ENCODE measurements around the gene MTMR11.
"Not testable (repeated sequence)": the region's sequence is repeated elsewhere in the genome, so short reads cannot be mapped to it uniquely, and the experiment has no call there.

Gene MTMR11

GRCh38 chr1:149936170-149936991 lies at the start of gene MTMR11:
MTMR11 (minus strand) TSS chr1:149936879; CDS start chr1:149936647, 232 bp downstream.
- Mint-ChIP-seq H3K9me3 (no peaks in the 10 kb centered on the region), H3K4me1 (ENCODE audit: low read depth) (peaks cover 26% of the 10 kb centered on the region), H3K4me3 (peak within 1 kb of the TSS; percentile 46), H3K36me3 (ENCODE audit: low read depth) (no peaks in the 10 kb centered on the region), H3K27ac (peak within 1 kb of the TSS; percentile 63), H3K27me3 (ENCODE audit: low read depth) (no peaks in the 10 kb centered on the region)
- DNase-seq (ENCODE audit: low spot score): no peak

GRCh38 chr1:149979972-149980540 lies 43.4 kb upstream of the MTMR11 start:
- no peak for DNase-seq (ENCODE audit: low spot score)
- Mint-ChIP-seq H3K4me1 (ENCODE audit: low read depth) (peaks cover 8% of the 10 kb centered on the region), H3K27ac (no peak overlapping the region), H3K27me3 (ENCODE audit: low read depth) (no peaks in the 10 kb centered on the region), H3K4me3 (no peak overlapping the region), H3K9me3 (no peaks in the 10 kb centered on the region), H3K36me3 (ENCODE audit: low read depth) (peaks cover 5% of the 10 kb centered on the region)

GRCh38 chr1:149979245-149979971 lies 42.7 kb upstream of the MTMR11 start:
- H3K27ac Mint-ChIP-seq: no peak overlapping the region
- no peaks in the 10 kb centered on the region for H3K9me3 Mint-ChIP-seq
- H3K36me3 Mint-ChIP-seq (ENCODE audit: low read depth): peaks cover 5% of the 10 kb centered on the region
- no peak for DNase-seq (ENCODE audit: low spot score)
- H3K27me3 Mint-ChIP-seq (ENCODE audit: low read depth): no peaks in the 10 kb centered on the region
- H3K4me1 Mint-ChIP-seq (ENCODE audit: low read depth): peaks cover 8% of the 10 kb centered on the region
- H3K4me3 Mint-ChIP-seq: no peak overlapping the region

GRCh38 chr1:149978547-149979023 lies 41.9 kb upstream of the MTMR11 start:
- Mint-ChIP-seq H3K27me3 (ENCODE audit: low read depth) (no peaks in the 10 kb centered on the region), H3K9me3 (no peaks in the 10 kb centered on the region), H3K36me3 (ENCODE audit: low read depth) (peaks cover 8% of the 10 kb centered on the region), H3K4me1 (ENCODE audit: low read depth) (peaks cover 8% of the 10 kb centered on the region), H3K27ac (no peak overlapping the region), H3K4me3 (no peak overlapping the region)
- DNase-seq (ENCODE audit: low spot score): no peak

GRCh38 chr1:149977345-149977744 lies 40.7 kb upstream of the MTMR11 start:
- Mint-ChIP-seq H3K4me3 (no peak overlapping the region), H3K27ac (no peak overlapping the region), H3K36me3 (ENCODE audit: low read depth) (peaks cover 11% of the 10 kb centered on the region), H3K9me3 (no peaks in the 10 kb centered on the region), H3K4me1 (ENCODE audit: low read depth) (peaks cover 8% of the 10 kb centered on the region), H3K27me3 (ENCODE audit: low read depth) (no peaks in the 10 kb centered on the region)
- DNase-seq (ENCODE audit: low spot score): no peak

- H3K4me1 Mint-ChIP-seq (ENCODE audit: low read depth): no peaks in the 10 kb centered on the region
- no peaks in the 10 kb centered on the region for H3K27me3 Mint-ChIP-seq (ENCODE audit: low read depth)
- no peak for DNase-seq (ENCODE audit: low spot score)
- no peaks in the 10 kb centered on the region for H3K9me3 Mint-ChIP-seq
- peaks cover 21% of the 10 kb centered on the region for H3K36me3 Mint-ChIP-seq (ENCODE audit: low read depth)
- H3K4me3 Mint-ChIP-seq: no peak overlapping the region
- no peak overlapping the region for H3K27ac Mint-ChIP-seq
Measured at GRCh38 chr1:149972547-149972946, 35.9 kb upstream of the MTMR11 start.

GRCh38 chr1:149967646-149968045 lies 31.0 kb upstream of the MTMR11 start:
- no peak for DNase-seq (ENCODE audit: low spot score)
- H3K4me3 Mint-ChIP-seq: no peak overlapping the region
- peaks cover 5% of the 10 kb centered on the region for H3K4me1 Mint-ChIP-seq (ENCODE audit: low read depth)
- peaks cover 22% of the 10 kb centered on the region for H3K36me3 Mint-ChIP-seq (ENCODE audit: low read depth)
- no peak overlapping the region for H3K27ac Mint-ChIP-seq
- H3K9me3 Mint-ChIP-seq: no peaks in the 10 kb centered on the region
- H3K27me3 Mint-ChIP-seq (ENCODE audit: low read depth): no peaks in the 10 kb centered on the region

GRCh38 chr1:149967041-149967440 lies 30.4 kb upstream of the MTMR11 start:
- H3K27me3 Mint-ChIP-seq (ENCODE audit: low read depth): no peaks in the 10 kb centered on the region
- no peak for DNase-seq (ENCODE audit: low spot score)
- H3K27ac Mint-ChIP-seq: no peak overlapping the region
- H3K36me3 Mint-ChIP-seq (ENCODE audit: low read depth): peaks cover 22% of the 10 kb centered on the region
- H3K4me3 Mint-ChIP-seq: no peak overlapping the region
- peaks cover 8% of the 10 kb centered on the region for H3K4me1 Mint-ChIP-seq (ENCODE audit: low read depth)
- H3K9me3 Mint-ChIP-seq: no peaks in the 10 kb centered on the region

GRCh38 chr1:149966405-149966804 lies 29.7 kb upstream of the MTMR11 start:
- Mint-ChIP-seq H3K36me3 (ENCODE audit: low read depth) (peaks cover 22% of the 10 kb centered on the region), H3K27ac (no peak overlapping the region), H3K9me3 (no peaks in the 10 kb centered on the region), H3K4me3 (no peak overlapping the region), H3K27me3 (ENCODE audit: low read depth) (no peaks in the 10 kb centered on the region), H3K4me1 (ENCODE audit: low read depth) (peaks cover 13% of the 10 kb centered on the region)
- DNase-seq (ENCODE audit: low spot score): no peak

- Mint-ChIP-seq H3K27me3 (ENCODE audit: low read depth) (no peaks in the 10 kb centered on the region), H3K4me3 (no peak overlapping the region), H3K36me3 (ENCODE audit: low read depth) (peaks cover 17% of the 10 kb centered on the region), H3K27ac (peak overlapping the region; percentile 29), H3K9me3 (no peaks in the 10 kb centered on the region), H3K4me1 (ENCODE audit: low read depth) (peaks cover 13% of the 10 kb centered on the region)
- no peak for DNase-seq (ENCODE audit: low spot score)
Measured at GRCh38 chr1:149965440-149965839, 28.8 kb upstream of the MTMR11 start.

GRCh38 chr1:149963358-149963757 lies 26.7 kb upstream of the MTMR11 start:
- Mint-ChIP-seq H3K36me3 (ENCODE audit: low read depth) (peaks cover 19% of the 10 kb centered on the region), H3K4me3 (no peak overlapping the region), H3K27me3 (ENCODE audit: low read depth) (no peaks in the 10 kb centered on the region), H3K27ac (no peak overlapping the region), H3K4me1 (ENCODE audit: low read depth) (peaks cover 13% of the 10 kb centered on the region), H3K9me3 (no peaks in the 10 kb centered on the region)
- DNase-seq (ENCODE audit: low spot score): no peak

- no peak overlapping the region for H3K4me3 Mint-ChIP-seq
- H3K27me3 Mint-ChIP-seq (ENCODE audit: low read depth): no peaks in the 10 kb centered on the region
- peaks cover 20% of the 10 kb centered on the region for H3K36me3 Mint-ChIP-seq (ENCODE audit: low read depth)
- H3K4me1 Mint-ChIP-seq (ENCODE audit: low read depth): peaks cover 13% of the 10 kb centered on the region
- DNase-seq (ENCODE audit: low spot score): no peak
- H3K9me3 Mint-ChIP-seq: no peaks in the 10 kb centered on the region
- no peak overlapping the region for H3K27ac Mint-ChIP-seq
Measured at GRCh38 chr1:149962736-149963135, 26.1 kb upstream of the MTMR11 start.

- no peak overlapping the region for H3K4me3 Mint-ChIP-seq
- H3K4me1 Mint-ChIP-seq (ENCODE audit: low read depth): peaks cover 13% of the 10 kb centered on the region
- H3K27me3 Mint-ChIP-seq (ENCODE audit: low read depth): no peaks in the 10 kb centered on the region
- no peaks in the 10 kb centered on the region for H3K9me3 Mint-ChIP-seq
- H3K36me3 Mint-ChIP-seq (ENCODE audit: low read depth): peaks cover 20% of the 10 kb centered on the region
- H3K27ac Mint-ChIP-seq: no peak overlapping the region
- DNase-seq (ENCODE audit: low spot score): peak; percentile 26
Measured at GRCh38 chr1:149962039-149962647, 25.5 kb upstream of the MTMR11 start.

GRCh38 chr1:149957548-149957947 lies 20.9 kb upstream of the MTMR11 start:
- not testable (repeated sequence) for H3K9me3 Mint-ChIP-seq; H3K4me1 Mint-ChIP-seq (ENCODE audit: low read depth); H3K27ac Mint-ChIP-seq; H3K4me3 Mint-ChIP-seq; H3K27me3 Mint-ChIP-seq (ENCODE audit: low read depth); DNase-seq (ENCODE audit: low spot score)
- peaks cover 16% of the 10 kb centered on the region for H3K36me3 Mint-ChIP-seq (ENCODE audit: low read depth)

Measured in T-helper 2 cell treated with Interferon-gamma antibody and Interleukin-4, amounts not matched to agents 5 μg/mL and 100 μg/mL, for 36 hours (primary cell).